H1 (cell line): ENCODE measurements around the gene CENPA. TPM values are rescaled to one million over a fixed set of nuclear protein-coding genes. Genes with fewer than 3 reads are reported as not detected.

Experiments used
- RAD21 ChIP-seq, 2 experiments: IDR thresholded peaks in 1 of 2; conservative IDR thresholded peaks in 1 of 2; 2 replicates each; pipeline ENCODE4 v1.6.1; 2011; ENCODE audit warnings: low read depth in 2 of 2, low read length in 2 of 2, improper control_type of control experiment in 1 of 2, inconsistent platforms in 1 of 2, mild to moderate bottlenecking in 1 of 2, moderate library complexity in 1 of 2
- polyA plus RNA-seq, 7 experiments: library from polyadenylated mRNA; depleted of rRNA in 3 of 7; stranded (reverse) in 5 of 7; unstranded in 2 of 7; fragments of >200 nt in 5 of 7; fragments of 200-250 nt in 2 of 7; gene quantifications; 1 replicate in 5 of 7; 2 replicates in 1 of 7; 4 replicates in 1 of 7; pipeline versions ENCODE4 v1.2.1 to v1.2.3, GENCODE V29; 2011 to 2013; ENCODE audit warnings: missing spikeins in 2 of 7, mixed read lengths in 2 of 7
- total RNA-seq: library from RNA; stranded (reverse); fragmentation: NEBNext Ultra II Directional; extraction: Animal tissue kit (Norgen Biotek cat#: 25700); gene quantifications from 2 replicates; pipeline ENCODE4 v1.2.1, GENCODE V29; 2021
- TF ChIP-seq, protein P1 (sequence below): fragments of 300-600 bp; sonication (generic); IDR thresholded peaks from 2 replicates; pipeline ENCODE4 v1.7.1; 2012; ENCODE audit warnings: low read length, moderate library complexity, mild to moderate bottlenecking, inconsistent platforms; ENCODE audit not compliant: insufficient replicate concordance

CENPA gene
- total and polyA plus RNA-seq, 2 of the 8 experiments (the other 6 are each of a cell fraction or from before 2014, with no cell fraction given): 19.4 to 30.9 TPM

GRCh38 chr2:26838121-26838906 lies 52.5 kb downstream of the CENPA start (continued):
- TF ChIP-seq, protein P1, sequence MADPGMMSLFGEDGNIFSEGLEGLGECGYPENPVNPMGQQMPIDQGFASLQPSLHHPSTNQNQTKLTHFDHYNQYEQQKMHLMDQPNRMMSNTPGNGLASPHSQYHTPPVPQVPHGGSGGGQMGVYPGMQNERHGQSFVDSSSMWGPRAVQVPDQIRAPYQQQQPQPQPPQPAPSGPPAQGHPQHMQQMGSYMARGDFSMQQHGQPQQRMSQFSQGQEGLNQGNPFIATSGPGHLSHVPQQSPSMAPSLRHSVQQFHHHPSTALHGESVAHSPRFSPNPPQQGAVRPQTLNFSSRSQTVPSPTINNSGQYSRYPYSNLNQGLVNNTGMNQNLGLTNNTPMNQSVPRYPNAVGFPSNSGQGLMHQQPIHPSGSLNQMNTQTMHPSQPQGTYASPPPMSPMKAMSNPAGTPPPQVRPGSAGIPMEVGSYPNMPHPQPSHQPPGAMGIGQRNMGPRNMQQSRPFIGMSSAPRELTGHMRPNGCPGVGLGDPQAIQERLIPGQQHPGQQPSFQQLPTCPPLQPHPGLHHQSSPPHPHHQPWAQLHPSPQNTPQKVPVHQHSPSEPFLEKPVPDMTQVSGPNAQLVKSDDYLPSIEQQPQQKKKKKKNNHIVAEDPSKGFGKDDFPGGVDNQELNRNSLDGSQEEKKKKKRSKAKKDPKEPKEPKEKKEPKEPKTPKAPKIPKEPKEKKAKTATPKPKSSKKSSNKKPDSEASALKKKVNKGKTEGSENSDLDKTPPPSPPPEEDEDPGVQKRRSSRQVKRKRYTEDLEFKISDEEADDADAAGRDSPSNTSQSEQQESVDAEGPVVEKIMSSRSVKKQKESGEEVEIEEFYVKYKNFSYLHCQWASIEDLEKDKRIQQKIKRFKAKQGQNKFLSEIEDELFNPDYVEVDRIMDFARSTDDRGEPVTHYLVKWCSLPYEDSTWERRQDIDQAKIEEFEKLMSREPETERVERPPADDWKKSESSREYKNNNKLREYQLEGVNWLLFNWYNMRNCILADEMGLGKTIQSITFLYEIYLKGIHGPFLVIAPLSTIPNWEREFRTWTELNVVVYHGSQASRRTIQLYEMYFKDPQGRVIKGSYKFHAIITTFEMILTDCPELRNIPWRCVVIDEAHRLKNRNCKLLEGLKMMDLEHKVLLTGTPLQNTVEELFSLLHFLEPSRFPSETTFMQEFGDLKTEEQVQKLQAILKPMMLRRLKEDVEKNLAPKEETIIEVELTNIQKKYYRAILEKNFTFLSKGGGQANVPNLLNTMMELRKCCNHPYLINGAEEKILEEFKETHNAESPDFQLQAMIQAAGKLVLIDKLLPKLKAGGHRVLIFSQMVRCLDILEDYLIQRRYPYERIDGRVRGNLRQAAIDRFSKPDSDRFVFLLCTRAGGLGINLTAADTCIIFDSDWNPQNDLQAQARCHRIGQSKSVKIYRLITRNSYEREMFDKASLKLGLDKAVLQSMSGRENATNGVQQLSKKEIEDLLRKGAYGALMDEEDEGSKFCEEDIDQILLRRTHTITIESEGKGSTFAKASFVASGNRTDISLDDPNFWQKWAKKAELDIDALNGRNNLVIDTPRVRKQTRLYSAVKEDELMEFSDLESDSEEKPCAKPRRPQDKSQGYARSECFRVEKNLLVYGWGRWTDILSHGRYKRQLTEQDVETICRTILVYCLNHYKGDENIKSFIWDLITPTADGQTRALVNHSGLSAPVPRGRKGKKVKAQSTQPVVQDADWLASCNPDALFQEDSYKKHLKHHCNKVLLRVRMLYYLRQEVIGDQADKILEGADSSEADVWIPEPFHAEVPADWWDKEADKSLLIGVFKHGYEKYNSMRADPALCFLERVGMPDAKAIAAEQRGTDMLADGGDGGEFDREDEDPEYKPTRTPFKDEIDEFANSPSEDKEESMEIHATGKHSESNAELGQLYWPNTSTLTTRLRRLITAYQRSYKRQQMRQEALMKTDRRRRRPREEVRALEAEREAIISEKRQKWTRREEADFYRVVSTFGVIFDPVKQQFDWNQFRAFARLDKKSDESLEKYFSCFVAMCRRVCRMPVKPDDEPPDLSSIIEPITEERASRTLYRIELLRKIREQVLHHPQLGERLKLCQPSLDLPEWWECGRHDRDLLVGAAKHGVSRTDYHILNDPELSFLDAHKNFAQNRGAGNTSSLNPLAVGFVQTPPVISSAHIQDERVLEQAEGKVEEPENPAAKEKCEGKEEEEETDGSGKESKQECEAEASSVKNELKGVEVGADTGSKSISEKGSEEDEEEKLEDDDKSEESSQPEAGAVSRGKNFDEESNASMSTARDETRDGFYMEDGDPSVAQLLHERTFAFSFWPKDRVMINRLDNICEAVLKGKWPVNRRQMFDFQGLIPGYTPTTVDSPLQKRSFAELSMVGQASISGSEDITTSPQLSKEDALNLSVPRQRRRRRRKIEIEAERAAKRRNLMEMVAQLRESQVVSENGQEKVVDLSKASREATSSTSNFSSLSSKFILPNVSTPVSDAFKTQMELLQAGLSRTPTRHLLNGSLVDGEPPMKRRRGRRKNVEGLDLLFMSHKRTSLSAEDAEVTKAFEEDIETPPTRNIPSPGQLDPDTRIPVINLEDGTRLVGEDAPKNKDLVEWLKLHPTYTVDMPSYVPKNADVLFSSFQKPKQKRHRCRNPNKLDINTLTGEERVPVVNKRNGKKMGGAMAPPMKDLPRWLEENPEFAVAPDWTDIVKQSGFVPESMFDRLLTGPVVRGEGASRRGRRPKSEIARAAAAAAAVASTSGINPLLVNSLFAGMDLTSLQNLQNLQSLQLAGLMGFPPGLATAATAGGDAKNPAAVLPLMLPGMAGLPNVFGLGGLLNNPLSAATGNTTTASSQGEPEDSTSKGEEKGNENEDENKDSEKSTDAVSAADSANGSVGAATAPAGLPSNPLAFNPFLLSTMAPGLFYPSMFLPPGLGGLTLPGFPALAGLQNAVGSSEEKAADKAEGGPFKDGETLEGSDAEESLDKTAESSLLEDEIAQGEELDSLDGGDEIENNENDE: no peak
- no peak for TF ChIP-seq RAD21 (IDR thresholded peaks at IDR 0.05 in 1 of 2, conservative IDR thresholded peaks at IDR 0.05 in 1 of 2; ENCODE audit: low read depth in 2 of 2, low read length in 2 of 2)
